A673 (cell line): ENCODE data around the gene ARHGAP24. TPM values are rescaled to one million over a fixed set of nuclear protein-coding genes. Genes with fewer than 3 reads are reported as not detected.

ENCODE experiments used
- BruUV-seq: library from RNA; stranded (reverse); fragments of 400-500 nt; replicated peaks from 2 replicates; lab custom pipeline; 2021; lab: Mats Ljungman, UMichigan
- CTCF ChIA-PET: fragments of 300-600 bp; sonication (Branson Sonifier 250); formaldehyde crosslinking; loops from one replicate; lab custom pipeline; 2022; ENCODE audit warnings: antibody characterized with exemption; lab: Charles Lee
- POLR2A ChIA-PET: fragments of 300-600 bp; sonication (Branson Sonifier 250); formaldehyde crosslinking; loops from one replicate; lab custom pipeline; 2022; ENCODE audit warnings: antibody characterized with exemption; ENCODE audit not compliant: low non-redundant PET; lab: Charles Lee
- DNase-seq: peaks from one replicate; pipeline ENCODE4 v3.0.0-alpha.2; 2015; ENCODE audit warnings: low spot score
- H3K27ac ChIP-seq: fragments of 200-600 bp; sonication (generic); 2 replicates; pipeline ENCODE4 v1.5.1; 2016; ENCODE audit warnings: mixed run types, low read depth, mild to moderate bottlenecking, mixed read lengths, antibody characterized with exemption, low read length; ENCODE audit not compliant: poor library complexity, severe bottlenecking
- H3K27me3 ChIP-seq: fragments of 200-600 bp; sonication (generic); replicated peaks from 2 replicates; pipeline ENCODE4 v1.6.1; 2017; ENCODE audit warnings: mixed run types, low read depth, mild to moderate bottlenecking, mixed read lengths, antibody characterized with exemption, low read length; ENCODE audit not compliant: insufficient read depth, poor library complexity
- H3K36me3 ChIP-seq: fragments of 200-600 bp; sonication (generic); 2 replicates; pipeline ENCODE4 v1.6.1; 2016; ENCODE audit warnings: mixed run types, mild to moderate bottlenecking, mixed read lengths, antibody characterized with exemption, low read length; ENCODE audit not compliant: insufficient read depth, poor library complexity, severe bottlenecking
- H3K4me1 ChIP-seq: fragments of 200-600 bp; sonication (generic); 2 replicates; pipeline ENCODE4 v1.6.1; 2017; ENCODE audit warnings: mixed run types, mild to moderate bottlenecking, mixed read lengths, antibody characterized with exemption, low read length; ENCODE audit not compliant: insufficient read depth, poor library complexity, severe bottlenecking
- H3K4me3 ChIP-seq: fragments of 200-600 bp; sonication (generic); 2 replicates; pipeline ENCODE4 v1.5.1; 2016; ENCODE audit warnings: low read depth, mixed run types, mild to moderate bottlenecking, mixed read lengths, low read length; ENCODE audit not compliant: poor library complexity, severe bottlenecking
- H3K9me3 ChIP-seq: fragments of 200-600 bp; sonication (generic); 2 replicates; pipeline ENCODE4 v1.6.1; 2016; ENCODE audit warnings: mixed run types, low read depth, mild to moderate bottlenecking, mixed read lengths, antibody characterized with exemption, low read length; ENCODE audit not compliant: poor library complexity, severe bottlenecking
- EZH2 ChIP-seq: fragments of 200-600 bp; sonication (generic); IDR thresholded peaks from 2 replicates; pipeline ENCODE4 v1.6.1; 2017; ENCODE audit warnings: borderline replicate concordance, low read depth, mild to moderate bottlenecking, mixed read lengths, antibody characterized with exemption, low read length; ENCODE audit not compliant: poor library complexity, severe bottlenecking
- intact Hi-C: fragments of 100-400 bp; cut with micrococcal nuclease; formaldehyde crosslinking; loops from one replicate; pipeline ENCODE4 v1.10.0; 2022; ENCODE audit not compliant: unreplicated experiment
- total RNA-seq: library from RNA; stranded (reverse); gene quantifications from 2 replicates; pipeline ENCODE4 v1.2.3, GENCODE V29; 2021
- TF ChIP-seq, protein P1 (sequence below): fragments of 300-800, 200-600 bp; sonication (generic); conservative IDR thresholded peaks from 2 replicates; pipeline ENCODE4 v1.5.1; 2017; ENCODE audit warnings: low read depth, mild to moderate bottlenecking, antibody characterized with exemption, low read length, moderate library complexity, mixed read lengths

Gene ARHGAP24
- total RNA-seq, 1 experiment from 2014 or later = 5.8 TPM

DNA sequence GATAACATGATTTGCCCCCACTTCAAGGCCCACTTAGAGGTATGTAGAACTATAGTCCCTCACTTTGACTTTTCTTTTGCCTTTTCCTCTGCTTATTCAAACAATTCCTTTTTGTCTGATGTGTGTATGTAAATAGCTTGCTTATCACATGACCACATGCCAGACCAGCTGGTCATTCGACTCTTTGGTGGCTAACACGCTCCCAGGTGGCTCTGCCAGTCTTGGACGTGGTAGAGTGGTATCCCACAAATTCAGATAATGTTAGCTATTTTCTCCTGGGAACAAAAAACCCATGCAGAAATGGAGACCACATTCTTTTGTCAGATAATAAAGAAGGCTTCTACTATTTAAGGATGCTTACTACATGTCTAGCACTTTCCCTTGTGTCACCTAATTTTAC is 47.9 kb downstream of the ARHGAP24 start:
- TF ChIP-seq, protein P1, sequence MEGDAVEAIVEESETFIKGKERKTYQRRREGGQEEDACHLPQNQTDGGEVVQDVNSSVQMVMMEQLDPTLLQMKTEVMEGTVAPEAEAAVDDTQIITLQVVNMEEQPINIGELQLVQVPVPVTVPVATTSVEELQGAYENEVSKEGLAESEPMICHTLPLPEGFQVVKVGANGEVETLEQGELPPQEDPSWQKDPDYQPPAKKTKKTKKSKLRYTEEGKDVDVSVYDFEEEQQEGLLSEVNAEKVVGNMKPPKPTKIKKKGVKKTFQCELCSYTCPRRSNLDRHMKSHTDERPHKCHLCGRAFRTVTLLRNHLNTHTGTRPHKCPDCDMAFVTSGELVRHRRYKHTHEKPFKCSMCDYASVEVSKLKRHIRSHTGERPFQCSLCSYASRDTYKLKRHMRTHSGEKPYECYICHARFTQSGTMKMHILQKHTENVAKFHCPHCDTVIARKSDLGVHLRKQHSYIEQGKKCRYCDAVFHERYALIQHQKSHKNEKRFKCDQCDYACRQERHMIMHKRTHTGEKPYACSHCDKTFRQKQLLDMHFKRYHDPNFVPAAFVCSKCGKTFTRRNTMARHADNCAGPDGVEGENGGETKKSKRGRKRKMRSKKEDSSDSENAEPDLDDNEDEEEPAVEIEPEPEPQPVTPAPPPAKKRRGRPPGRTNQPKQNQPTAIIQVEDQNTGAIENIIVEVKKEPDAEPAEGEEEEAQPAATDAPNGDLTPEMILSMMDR = no peak
- TF ChIP-seq EZH2 = no peak
- ChIA-PET CTCF (no interaction called here), POLR2A (no interaction called here)
- Histone ChIP-seq H3K4me1 (no peaks in the 10 kb centered on the region), H3K9me3 (no peaks in the 10 kb centered on the region), H3K4me3 (no peak overlapping the region), H3K27ac (no peak overlapping the region), H3K27me3 (no peaks in the 10 kb centered on the region), H3K36me3 (no peaks in the 10 kb centered on the region)
- DNase-seq = no peak
- intact Hi-C loops = no loop called here
- BruUV-seq = no TSS peak

DNA sequence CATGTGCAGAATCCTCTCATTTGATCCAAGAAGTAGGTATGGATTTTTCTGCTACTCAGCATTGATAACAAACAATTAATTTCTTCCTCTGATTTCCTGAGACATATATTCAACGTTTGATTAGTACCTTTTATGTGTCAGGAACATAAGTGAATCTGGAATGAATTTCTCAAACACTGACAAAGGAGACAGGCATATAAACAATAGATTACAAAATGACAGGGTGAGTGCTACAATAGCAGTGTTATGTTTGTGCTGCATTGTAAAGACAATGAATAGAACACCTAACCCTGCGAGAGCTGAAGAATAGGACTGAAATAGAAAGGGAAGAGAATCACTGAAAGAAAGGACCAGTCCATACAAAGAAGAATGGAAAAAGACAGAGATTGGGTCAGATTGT is 52.9 kb downstream of the ARHGAP24 start:
- no peak overlapping the region for H3K27ac ChIP-seq
- intact Hi-C loops = no loop called here
- no peak overlapping the region for H3K4me3 ChIP-seq
- H3K4me1 ChIP-seq = no peaks in the 10 kb centered on the region
- DNase-seq = no peak
- POLR2A ChIA-PET = no interaction called here
- CTCF ChIA-PET = no interaction called here
- no TSS peak for BruUV-seq
- no peak for TF ChIP-seq EZH2
- TF ChIP-seq, protein P1 = no peak
- H3K36me3 ChIP-seq = no peaks in the 10 kb centered on the region
- H3K27me3 ChIP-seq = no peaks in the 10 kb centered on the region
- H3K9me3 ChIP-seq = no peaks in the 10 kb centered on the region

DNA sequence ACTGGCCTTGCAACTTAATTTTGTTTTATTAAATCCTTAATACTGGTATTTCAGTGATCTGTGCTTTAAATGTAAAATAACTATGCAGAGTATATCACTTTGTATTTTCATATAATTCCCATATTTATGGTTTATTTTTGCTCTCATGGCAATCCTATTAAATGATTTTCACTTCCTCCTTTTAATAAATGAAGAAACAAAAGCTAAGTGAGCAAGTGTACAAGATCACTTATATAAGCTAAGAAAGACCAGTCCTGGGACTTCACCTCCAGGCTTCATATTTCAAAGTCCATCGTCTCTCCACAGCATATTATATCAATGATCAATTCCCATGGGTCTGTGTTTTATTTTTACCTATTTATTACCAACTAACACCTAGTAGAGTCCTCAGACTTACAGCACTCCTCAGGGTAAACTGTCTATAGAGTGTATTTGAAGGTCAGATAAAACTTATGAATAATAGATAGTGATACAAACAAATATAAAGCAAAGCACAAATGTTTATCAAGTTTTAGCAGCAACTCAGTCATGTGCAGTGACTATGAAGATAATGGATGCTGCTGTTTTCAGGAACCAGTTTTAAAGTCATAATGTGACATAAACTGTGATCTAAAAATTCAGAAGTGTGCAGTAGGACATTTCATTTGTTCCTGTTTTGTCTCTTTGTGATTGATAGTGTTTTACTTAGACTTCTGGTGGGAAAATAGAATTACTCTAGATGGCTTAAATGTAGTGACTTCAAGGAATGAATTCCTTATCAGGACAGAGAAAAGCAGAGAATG is 56.8 kb downstream of the ARHGAP24 start:
- H3K4me3 ChIP-seq = no peak overlapping the region
- H3K27me3 ChIP-seq = no peaks in the 10 kb centered on the region
- POLR2A ChIA-PET = no interaction called here
- no peaks in the 10 kb centered on the region for H3K4me1 ChIP-seq
- no peak for DNase-seq
- H3K36me3 ChIP-seq = no peaks in the 10 kb centered on the region
- H3K9me3 ChIP-seq = no peaks in the 10 kb centered on the region
- CTCF ChIA-PET = no interaction called here
- TF ChIP-seq EZH2 = no peak
- TF ChIP-seq, protein P1 = no peak
- BruUV-seq = no TSS peak
- no peak overlapping the region for H3K27ac ChIP-seq
- intact Hi-C loops = no loop called here
